Measurements from ENCODE around the gene CEP83. TPM values are rescaled to one million over a fixed set of nuclear protein-coding genes. Genes with fewer than 3 reads are reported as not detected.

The CEP83 gene
- total RNA-seq, 1 experiment from 2014 or later, result 26.2 TPM

GRCh38 chr12:94435511-94435927, 24.1 kb downstream of the CEP83 start:
- Mint-ChIP-seq H3K36me3 (peaks cover 34% of the 10 kb centered on the region), H3K9me3 (peaks cover 36% of the 10 kb centered on the region), H3K4me3 (no peak overlapping the region; the same call in 1 of the 2 replicates), H3K27ac (peak overlapping the region; percentile 73), H3K4me1 (peaks cover 46% of the 10 kb centered on the region), H3K27me3 (ENCODE audit: low read depth) (no peaks in the 10 kb centered on the region)
- TF ChIP-seq GABPB1 (CRISPR knock-in tag; IDR thresholded peaks at IDR 0.05) (no peak), NFYB (CRISPR knock-in tag; conservative IDR thresholded peaks at IDR 0.05; ENCODE audit: low read depth) (0 out of 2 replicates have a peak, but pooled peaks have one; percentile 12), SMAD4 (CRISPR knock-in tag; IDR thresholded peaks at IDR 0.05) (no peak), USF2 (CRISPR knock-in tag; IDR thresholded peaks at IDR 0.05) (peak; percentile 34; the same call in 1 of the 2 replicates)
- TF ChIP-seq, protein P1, sequence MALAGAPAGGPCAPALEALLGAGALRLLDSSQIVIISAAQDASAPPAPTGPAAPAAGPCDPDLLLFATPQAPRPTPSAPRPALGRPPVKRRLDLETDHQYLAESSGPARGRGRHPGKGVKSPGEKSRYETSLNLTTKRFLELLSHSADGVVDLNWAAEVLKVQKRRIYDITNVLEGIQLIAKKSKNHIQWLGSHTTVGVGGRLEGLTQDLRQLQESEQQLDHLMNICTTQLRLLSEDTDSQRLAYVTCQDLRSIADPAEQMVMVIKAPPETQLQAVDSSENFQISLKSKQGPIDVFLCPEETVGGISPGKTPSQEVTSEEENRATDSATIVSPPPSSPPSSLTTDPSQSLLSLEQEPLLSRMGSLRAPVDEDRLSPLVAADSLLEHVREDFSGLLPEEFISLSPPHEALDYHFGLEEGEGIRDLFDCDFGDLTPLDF (CRISPR knock-in tag; IDR thresholded peaks at IDR 0.05), result no peak
- TF ChIP-seq, protein P2, sequence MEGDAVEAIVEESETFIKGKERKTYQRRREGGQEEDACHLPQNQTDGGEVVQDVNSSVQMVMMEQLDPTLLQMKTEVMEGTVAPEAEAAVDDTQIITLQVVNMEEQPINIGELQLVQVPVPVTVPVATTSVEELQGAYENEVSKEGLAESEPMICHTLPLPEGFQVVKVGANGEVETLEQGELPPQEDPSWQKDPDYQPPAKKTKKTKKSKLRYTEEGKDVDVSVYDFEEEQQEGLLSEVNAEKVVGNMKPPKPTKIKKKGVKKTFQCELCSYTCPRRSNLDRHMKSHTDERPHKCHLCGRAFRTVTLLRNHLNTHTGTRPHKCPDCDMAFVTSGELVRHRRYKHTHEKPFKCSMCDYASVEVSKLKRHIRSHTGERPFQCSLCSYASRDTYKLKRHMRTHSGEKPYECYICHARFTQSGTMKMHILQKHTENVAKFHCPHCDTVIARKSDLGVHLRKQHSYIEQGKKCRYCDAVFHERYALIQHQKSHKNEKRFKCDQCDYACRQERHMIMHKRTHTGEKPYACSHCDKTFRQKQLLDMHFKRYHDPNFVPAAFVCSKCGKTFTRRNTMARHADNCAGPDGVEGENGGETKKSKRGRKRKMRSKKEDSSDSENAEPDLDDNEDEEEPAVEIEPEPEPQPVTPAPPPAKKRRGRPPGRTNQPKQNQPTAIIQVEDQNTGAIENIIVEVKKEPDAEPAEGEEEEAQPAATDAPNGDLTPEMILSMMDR (IDR thresholded peaks at IDR 0.05), result no peak
- TF ChIP-seq, protein P3, sequence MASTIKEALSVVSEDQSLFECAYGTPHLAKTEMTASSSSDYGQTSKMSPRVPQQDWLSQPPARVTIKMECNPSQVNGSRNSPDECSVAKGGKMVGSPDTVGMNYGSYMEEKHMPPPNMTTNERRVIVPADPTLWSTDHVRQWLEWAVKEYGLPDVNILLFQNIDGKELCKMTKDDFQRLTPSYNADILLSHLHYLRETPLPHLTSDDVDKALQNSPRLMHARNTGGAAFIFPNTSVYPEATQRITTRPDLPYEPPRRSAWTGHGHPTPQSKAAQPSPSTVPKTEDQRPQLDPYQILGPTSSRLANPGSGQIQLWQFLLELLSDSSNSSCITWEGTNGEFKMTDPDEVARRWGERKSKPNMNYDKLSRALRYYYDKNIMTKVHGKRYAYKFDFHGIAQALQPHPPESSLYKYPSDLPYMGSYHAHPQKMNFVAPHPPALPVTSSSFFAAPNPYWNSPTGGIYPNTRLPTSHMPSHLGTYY (CRISPR knock-in tag; IDR thresholded peaks at IDR 0.05), result no peak
- DNase-seq (ENCODE audit: low spot score) (no peak), ATAC-seq (peak; percentile 83)
- CTCF ChIA-PET, result interaction anchor here (1.1 to 1.2 kb wide), 2 partner anchors 9 to 72 kb away, joined by 3 to 7 read pairs; no protein-coding TSS in a partner anchor
- POLR2A ChIA-PET, result no interaction called here

GRCh38 chr12:94434171-94434570, 25.5 kb downstream of the CEP83 start:
- H3K27me3 Mint-ChIP-seq (ENCODE audit: low read depth), result no peaks in the 10 kb centered on the region
- DNase-seq (ENCODE audit: low spot score), result no peak
- POLR2A ChIA-PET, result no interaction called here
- H3K36me3 Mint-ChIP-seq, result peaks cover 37% of the 10 kb centered on the region
- H3K9me3 Mint-ChIP-seq, result peaks cover 36% of the 10 kb centered on the region
- no peak overlapping the region for H3K27ac Mint-ChIP-seq
- no peak for ATAC-seq
- peaks cover 58% of the 10 kb centered on the region for H3K4me1 Mint-ChIP-seq
- H3K4me3 Mint-ChIP-seq, result no peak overlapping the region
- CTCF ChIA-PET, result interaction anchor here (0.5 kb wide), 2 partner anchors 147 to 208 kb away, joined by 4 read pairs; no protein-coding TSS in a partner anchor
- TF ChIP-seq KAT7 (CRISPR knock-in tag; IDR thresholded peaks at IDR 0.05; ENCODE audit: borderline replicate concordance) (no peak), GABPB1 (CRISPR knock-in tag; IDR thresholded peaks at IDR 0.05) (no peak), CBFB (CRISPR knock-in tag; IDR thresholded peaks at IDR 0.05; ENCODE audit: low read depth) (no peak), MLX (CRISPR knock-in tag; IDR thresholded peaks at IDR 0.05) (no peak), ZNF281 (CRISPR knock-in tag; IDR thresholded peaks at IDR 0.05) (no peak)

DNA sequence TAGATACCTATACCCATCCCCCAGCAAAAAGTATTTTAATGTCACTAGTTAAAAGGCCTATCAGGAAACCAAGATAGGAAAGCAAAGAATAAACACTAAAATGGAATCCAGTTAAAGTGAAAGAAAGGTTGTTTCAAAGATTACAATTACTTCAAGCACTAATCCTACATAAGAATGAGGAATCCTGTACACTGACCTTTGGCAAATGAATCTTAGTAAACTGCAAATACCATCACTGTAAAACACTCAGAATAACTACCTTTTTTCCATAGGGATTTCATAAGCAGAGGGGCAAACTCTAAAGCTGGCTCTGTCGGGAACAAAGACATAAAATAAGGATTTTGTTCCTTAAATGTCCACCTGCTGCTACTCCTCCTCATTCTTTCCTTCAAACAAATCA, 25.9 kb downstream of the CEP83 start:
- H3K27ac Mint-ChIP-seq, result no peak overlapping the region
- H3K4me3 Mint-ChIP-seq, result no peak overlapping the region
- ChIA-PET CTCF (interaction anchor here (0.5 kb wide), 2 partner anchors 147 to 208 kb away, joined by 4 read pairs; no protein-coding TSS in a partner anchor), POLR2A (no interaction called here)
- H3K27me3 Mint-ChIP-seq (ENCODE audit: low read depth), result no peaks in the 10 kb centered on the region
- ATAC-seq (no peak), DNase-seq (ENCODE audit: low spot score) (no peak)
- peaks cover 33% of the 10 kb centered on the region for H3K36me3 Mint-ChIP-seq
- H3K9me3 Mint-ChIP-seq, result peaks cover 32% of the 10 kb centered on the region
- H3K4me1 Mint-ChIP-seq, result peaks cover 58% of the 10 kb centered on the region
- TF ChIP-seq JAZF1 (CRISPR knock-in tag; IDR thresholded peaks at IDR 0.05) (no peak), ZBTB21 (CRISPR knock-in tag; IDR thresholded peaks at IDR 0.05; ENCODE audit: borderline replicate concordance) (no peak), SOX15 (CRISPR knock-in tag; IDR thresholded peaks at IDR 0.05) (no peak), ZBTB43 (CRISPR knock-in tag; IDR thresholded peaks at IDR 0.05) (no peak), AR (CRISPR knock-in tag; IDR thresholded peaks at IDR 0.05) (no peak), ZNF317 (CRISPR knock-in tag; IDR thresholded peaks at IDR 0.05; ENCODE audit: borderline replicate concordance, low read depth) (no peak)
- TF ChIP-seq, protein P4, sequence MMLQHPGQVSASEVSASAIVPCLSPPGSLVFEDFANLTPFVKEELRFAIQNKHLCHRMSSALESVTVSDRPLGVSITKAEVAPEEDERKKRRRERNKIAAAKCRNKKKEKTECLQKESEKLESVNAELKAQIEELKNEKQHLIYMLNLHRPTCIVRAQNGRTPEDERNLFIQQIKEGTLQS (CRISPR knock-in tag; conservative IDR thresholded peaks at IDR 0.05), result no peak
